Neural cell (in vitro differentiated cells): Measurements from ENCODE around the gene H1-8. TPM values are rescaled to one million over a fixed set of nuclear protein-coding genes. Genes with fewer than 3 reads are reported as not detected.

Experiments
- H2AFZ ChIP-seq: fragments of 200-600, 300-800 bp; sonication (generic), shearing (Covaris generic); 2 replicates; pipeline ENCODE4 v1.6.0; 2014; ENCODE audit warnings: low read depth, mild to moderate bottlenecking, antibody characterized with exemption, low read length, moderate library complexity
- H3F3A ChIP-seq: fragments of 200-600 bp; shearing (Covaris generic); 2 replicates; pipeline ENCODE4 v1.6.1; 2016; ENCODE audit warnings: mild to moderate bottlenecking, moderate library complexity, mixed read lengths, antibody characterized with exemption, low read length; ENCODE audit not compliant: insufficient read depth, poor library complexity, severe bottlenecking
- H3K27ac ChIP-seq: fragments of 200-600, 300-800 bp; sonication (generic), shearing (Covaris generic); 2 replicates; pipeline ENCODE4 v1.5.1; 2014; ENCODE audit warnings: mild to moderate bottlenecking, low read length, moderate library complexity
- H3K27me3 ChIP-seq: fragments of 300-800, 200-600 bp; sonication (generic), shearing (Covaris generic); 2 replicates; pipeline ENCODE4 v1.6.0; 2014; ENCODE audit warnings: mild to moderate bottlenecking, low read depth, low read length, moderate library complexity; ENCODE audit not compliant: insufficient read depth
- H3K36me3 ChIP-seq: fragments of 300-800, 200-600 bp; sonication (generic), shearing (Covaris generic); 2 replicates; pipeline ENCODE4 v1.5.1; 2014; ENCODE audit warnings: mild to moderate bottlenecking, antibody characterized with exemption, low read length, moderate library complexity; ENCODE audit not compliant: insufficient read depth
- H3K4me2 ChIP-seq: fragments of 300-800, 200-600 bp; sonication (generic), shearing (Covaris generic); 2 replicates; pipeline ENCODE4 v1.6.0; 2014; ENCODE audit warnings: mild to moderate bottlenecking, low read length
- H3K4me3 ChIP-seq: fragments of 300-800, 200-600 bp; sonication (generic), shearing (Covaris generic); 2 replicates; pipeline ENCODE4 v1.5.1; 2014; ENCODE audit warnings: mild to moderate bottlenecking, low read length, moderate library complexity
- H3K79me2 ChIP-seq: fragments of 200-600 bp; shearing (Covaris generic); replicated peaks from 2 replicates; pipeline ENCODE4 v1.6.0; 2014; ENCODE audit warnings: mild to moderate bottlenecking, low read length, moderate library complexity; ENCODE audit not compliant: insufficient read depth
- H3K9ac ChIP-seq: fragments of 300-800, 200-600 bp; sonication (generic), shearing (Covaris generic); 2 replicates; pipeline ENCODE4 v1.6.1; 2016; ENCODE audit warnings: mild to moderate bottlenecking, low read length, mixed read lengths
- H3K9me2 ChIP-seq: fragments of 200-600 bp; shearing (Covaris generic); 2 replicates; pipeline ENCODE4 v1.6.1; 2016; ENCODE audit warnings: mild to moderate bottlenecking, low read length, mixed read lengths; ENCODE audit not compliant: insufficient read depth
- H3K9me3 ChIP-seq: fragments of 200-600, 300-800 bp; sonication (generic), shearing (Covaris generic); 2 replicates; pipeline ENCODE4 v1.6.1; 2016; ENCODE audit warnings: mild to moderate bottlenecking, mixed run types, low read length, moderate library complexity, mixed read lengths
- H4K20me1 ChIP-seq: fragments of 200-600 bp; shearing (Covaris generic); 2 replicates; pipeline ENCODE4 v1.6.1; 2016; ENCODE audit warnings: mild to moderate bottlenecking, mixed run types; ENCODE audit not compliant: insufficient read depth
- EP300 ChIP-seq: fragments of 450-650 bp; conservative IDR thresholded peaks from 2 replicates; pipeline ENCODE4 v1.6.1; 2014; ENCODE audit warnings: antibody characterized with exemption, mild to moderate bottlenecking, moderate library complexity; ENCODE audit not compliant: poor library complexity, severe bottlenecking
- EZH2 ChIP-seq: fragments of 200-600, 300-800 bp; shearing (Covaris generic), sonication (generic); IDR thresholded peaks from 2 replicates; pipeline ENCODE4 v1.6.1; 2014; ENCODE audit warnings: antibody characterized with exemption, low read length, borderline replicate concordance, mild to moderate bottlenecking; ENCODE audit not compliant: insufficient read depth, poor library complexity, severe bottlenecking
- MXI1 ChIP-seq: fragments of 450-650 bp; conservative IDR thresholded peaks from 2 replicates; pipeline ENCODE4 v1.6.1; 2014; ENCODE audit warnings: antibody characterized with exemption, mild to moderate bottlenecking; ENCODE audit not compliant: poor library complexity, severe bottlenecking
- POLR2AphosphoS5 ChIP-seq: IDR thresholded peaks from 2 replicates; pipeline ENCODE4 v1.6.1; 2012
- RAD21 ChIP-seq: fragments of 450-650 bp; conservative IDR thresholded peaks from 2 replicates; pipeline ENCODE4 v1.6.1; 2014; ENCODE audit warnings: antibody characterized with exemption, mild to moderate bottlenecking, moderate library complexity
- SMC3 ChIP-seq: fragments of 450-650 bp; conservative IDR thresholded peaks from 2 replicates; pipeline ENCODE4 v1.6.1; 2014; ENCODE audit warnings: antibody characterized with exemption, mild to moderate bottlenecking, moderate library complexity; ENCODE audit not compliant: poor library complexity
- TAF1 ChIP-seq: IDR thresholded peaks from 2 replicates; pipeline ENCODE4 v1.6.1; 2012; ENCODE audit warnings: low read depth
- polyA plus RNA-seq: library from polyadenylated mRNA; depleted of rRNA; stranded (reverse); fragments of >200 nt; gene quantifications from 2 replicates; pipeline ENCODE4 v1.2.3, GENCODE V29; 2014
- TF ChIP-seq, protein P1 (sequence below): IDR thresholded peaks from 2 replicates; pipeline ENCODE4 v1.6.1; 2012; ENCODE audit warnings: borderline replicate concordance
- TF ChIP-seq, protein P2 (sequence below): fragments of 450-650 bp; IDR thresholded peaks from 2 replicates; pipeline ENCODE4 v1.5.1; 2014; ENCODE audit warnings: antibody characterized with exemption, mild to moderate bottlenecking, moderate library complexity; ENCODE audit not compliant: poor library complexity, severe bottlenecking

H1-8 gene
- polyA plus RNA-seq, 1 donor from 2014 or later = not detected

DNA sequence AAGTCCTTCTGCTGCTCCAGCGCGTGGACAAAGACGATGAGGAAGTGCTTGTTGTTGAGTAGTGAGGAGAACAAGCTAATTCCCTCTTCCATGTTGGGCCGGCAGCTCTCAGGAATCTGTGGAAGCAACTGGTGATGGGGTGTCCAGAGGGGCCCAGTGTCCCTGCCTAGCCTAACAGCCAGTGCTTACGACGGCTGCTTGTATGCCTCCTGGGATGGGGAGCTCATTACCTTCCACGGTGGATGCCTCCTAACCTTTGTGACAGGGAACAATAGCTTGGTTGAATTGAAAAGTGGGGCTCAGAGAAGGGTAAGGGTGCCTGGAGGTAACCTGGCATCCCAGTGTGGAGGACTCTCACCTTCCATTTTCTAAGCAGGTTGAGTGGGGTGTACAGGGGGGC lies 22.9 kb downstream of the H1-8 start:
- no peak overlapping the region for H2AFZ ChIP-seq
- H4K20me1 ChIP-seq = no peaks in the 10 kb centered on the region
- H3K79me2 ChIP-seq = no peaks in the 10 kb centered on the region
- no peak overlapping the region for H3K4me2 ChIP-seq
- no peaks in the 10 kb centered on the region for H3K9me3 ChIP-seq
- TF ChIP-seq POLR2AphosphoS5 (no peak), TAF1 (no peak), SMC3 (no peak), RAD21 (no peak), EP300 (no peak), MXI1 (no peak), EZH2 (no peak)
- TF ChIP-seq, protein P1, sequence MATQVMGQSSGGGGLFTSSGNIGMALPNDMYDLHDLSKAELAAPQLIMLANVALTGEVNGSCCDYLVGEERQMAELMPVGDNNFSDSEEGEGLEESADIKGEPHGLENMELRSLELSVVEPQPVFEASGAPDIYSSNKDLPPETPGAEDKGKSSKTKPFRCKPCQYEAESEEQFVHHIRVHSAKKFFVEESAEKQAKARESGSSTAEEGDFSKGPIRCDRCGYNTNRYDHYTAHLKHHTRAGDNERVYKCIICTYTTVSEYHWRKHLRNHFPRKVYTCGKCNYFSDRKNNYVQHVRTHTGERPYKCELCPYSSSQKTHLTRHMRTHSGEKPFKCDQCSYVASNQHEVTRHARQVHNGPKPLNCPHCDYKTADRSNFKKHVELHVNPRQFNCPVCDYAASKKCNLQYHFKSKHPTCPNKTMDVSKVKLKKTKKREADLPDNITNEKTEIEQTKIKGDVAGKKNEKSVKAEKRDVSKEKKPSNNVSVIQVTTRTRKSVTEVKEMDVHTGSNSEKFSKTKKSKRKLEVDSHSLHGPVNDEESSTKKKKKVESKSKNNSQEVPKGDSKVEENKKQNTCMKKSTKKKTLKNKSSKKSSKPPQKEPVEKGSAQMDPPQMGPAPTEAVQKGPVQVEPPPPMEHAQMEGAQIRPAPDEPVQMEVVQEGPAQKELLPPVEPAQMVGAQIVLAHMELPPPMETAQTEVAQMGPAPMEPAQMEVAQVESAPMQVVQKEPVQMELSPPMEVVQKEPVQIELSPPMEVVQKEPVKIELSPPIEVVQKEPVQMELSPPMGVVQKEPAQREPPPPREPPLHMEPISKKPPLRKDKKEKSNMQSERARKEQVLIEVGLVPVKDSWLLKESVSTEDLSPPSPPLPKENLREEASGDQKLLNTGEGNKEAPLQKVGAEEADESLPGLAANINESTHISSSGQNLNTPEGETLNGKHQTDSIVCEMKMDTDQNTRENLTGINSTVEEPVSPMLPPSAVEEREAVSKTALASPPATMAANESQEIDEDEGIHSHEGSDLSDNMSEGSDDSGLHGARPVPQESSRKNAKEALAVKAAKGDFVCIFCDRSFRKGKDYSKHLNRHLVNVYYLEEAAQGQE = no peak
- TF ChIP-seq, protein P2, sequence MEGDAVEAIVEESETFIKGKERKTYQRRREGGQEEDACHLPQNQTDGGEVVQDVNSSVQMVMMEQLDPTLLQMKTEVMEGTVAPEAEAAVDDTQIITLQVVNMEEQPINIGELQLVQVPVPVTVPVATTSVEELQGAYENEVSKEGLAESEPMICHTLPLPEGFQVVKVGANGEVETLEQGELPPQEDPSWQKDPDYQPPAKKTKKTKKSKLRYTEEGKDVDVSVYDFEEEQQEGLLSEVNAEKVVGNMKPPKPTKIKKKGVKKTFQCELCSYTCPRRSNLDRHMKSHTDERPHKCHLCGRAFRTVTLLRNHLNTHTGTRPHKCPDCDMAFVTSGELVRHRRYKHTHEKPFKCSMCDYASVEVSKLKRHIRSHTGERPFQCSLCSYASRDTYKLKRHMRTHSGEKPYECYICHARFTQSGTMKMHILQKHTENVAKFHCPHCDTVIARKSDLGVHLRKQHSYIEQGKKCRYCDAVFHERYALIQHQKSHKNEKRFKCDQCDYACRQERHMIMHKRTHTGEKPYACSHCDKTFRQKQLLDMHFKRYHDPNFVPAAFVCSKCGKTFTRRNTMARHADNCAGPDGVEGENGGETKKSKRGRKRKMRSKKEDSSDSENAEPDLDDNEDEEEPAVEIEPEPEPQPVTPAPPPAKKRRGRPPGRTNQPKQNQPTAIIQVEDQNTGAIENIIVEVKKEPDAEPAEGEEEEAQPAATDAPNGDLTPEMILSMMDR = no peak
- no peaks in the 10 kb centered on the region for H3F3A ChIP-seq
- H3K27ac ChIP-seq = no peak overlapping the region
- no peak overlapping the region for H3K9ac ChIP-seq
- H3K4me3 ChIP-seq = no peak overlapping the region
- H3K27me3 ChIP-seq = no peaks in the 10 kb centered on the region
- no peaks in the 10 kb centered on the region for H3K36me3 ChIP-seq
- no peaks in the 10 kb centered on the region for H3K9me2 ChIP-seq

DNA sequence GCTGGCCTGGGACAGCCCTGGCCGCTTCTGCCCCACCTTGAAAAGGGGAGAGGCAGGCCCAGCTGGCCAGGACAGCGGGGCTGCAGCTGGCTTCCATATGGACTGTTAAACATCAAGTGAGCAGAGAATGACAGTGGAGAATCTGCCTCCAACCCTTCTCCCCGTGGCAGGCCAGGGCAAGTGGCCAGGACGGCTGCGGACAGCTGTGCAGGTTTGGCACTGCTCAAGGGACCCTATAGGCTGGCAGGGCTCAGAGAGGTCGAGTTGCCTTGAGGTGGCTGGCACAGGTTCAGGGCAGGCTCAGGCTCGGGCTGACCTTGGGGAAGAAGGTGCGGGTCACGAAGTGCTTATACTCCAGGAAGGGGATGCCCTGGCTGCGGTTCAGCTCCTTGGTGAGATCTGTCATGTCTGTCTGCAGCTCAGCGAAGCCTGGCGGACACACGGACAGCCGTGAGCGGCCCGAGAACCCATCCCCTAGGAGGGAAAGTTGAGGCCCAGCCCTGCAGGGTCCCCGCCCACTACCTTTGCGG lies 24.3 kb downstream of the H1-8 start:
- Histone ChIP-seq H3K4me2 (no peak overlapping the region), H3K9me3 (no peaks in the 10 kb centered on the region), H3K79me2 (no peaks in the 10 kb centered on the region), H3K27ac (no peak overlapping the region), H3K27me3 (no peaks in the 10 kb centered on the region), H4K20me1 (no peaks in the 10 kb centered on the region), H2AFZ (no peak overlapping the region), H3K9me2 (no peaks in the 10 kb centered on the region), H3K9ac (no peak overlapping the region), H3K4me3 (no peak overlapping the region), H3K36me3 (no peaks in the 10 kb centered on the region), H3F3A (no peaks in the 10 kb centered on the region)
- TF ChIP-seq, protein P2 = no peak
- TF ChIP-seq TAF1 (no peak), EP300 (no peak), EZH2 (no peak), RAD21 (no peak), POLR2AphosphoS5 (no peak), MXI1 (no peak), SMC3 (no peak)
- TF ChIP-seq, protein P1 = no peak
